GM10248 (cell line): ENCODE measurements around the gene IGFBP1.

Source experiments
- CTCF ChIA-PET: fragments of 300-600 bp; sonication (Branson Sonifier 250); formaldehyde crosslinking; extraction: SDS; loops from one replicate; lab custom pipeline; 2021; ENCODE audit warnings: antibody characterized with exemption; lab: Yijun Ruan, JAX
- POLR2A ChIA-PET: fragments of 350-650 bp; sonication (Branson Sonifier 250); formaldehyde crosslinking; extraction: SDS; loops from one replicate; lab custom pipeline; 2020; ENCODE audit warnings: antibody characterized with exemption; lab: Yijun Ruan, JAX
- DNase-seq: peaks from one replicate; pipeline ENCODE4 v3.0.0; 2012; ENCODE audit errors: extremely low spot score
- CTCF ChIP-seq: IDR thresholded peaks from 2 replicates; pipeline ENCODE4 v1.5.1; 2012; ENCODE audit warnings: mild to moderate bottlenecking, low read depth; ENCODE audit errors: extremely low read depth, missing control alignments, control extremely low read depth

IGFBP1 gene

DNA sequence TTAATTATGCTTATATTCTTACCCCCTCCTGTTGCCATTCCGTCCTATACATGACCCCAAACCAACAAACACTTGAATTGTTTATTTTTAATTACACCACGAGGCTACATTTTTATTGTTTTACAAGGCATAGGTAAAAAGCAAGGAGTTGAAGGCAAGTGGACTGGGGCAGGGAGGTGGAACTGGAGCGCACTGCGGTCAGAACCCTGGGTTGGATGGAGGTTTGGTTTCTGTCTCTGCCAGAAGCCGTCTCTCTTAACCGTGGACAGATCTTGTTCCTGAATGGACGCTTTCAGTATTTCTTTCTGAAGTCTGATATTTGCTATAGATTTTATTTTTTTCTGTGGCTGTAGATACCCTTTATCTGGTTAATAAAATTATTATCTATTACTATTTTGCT is 52.7 kb downstream of the IGFBP1 start:
- DNase-seq, result no peak
- ChIA-PET POLR2A (no interaction called here), CTCF (no interaction called here)
- TF ChIP-seq CTCF, result no peak
